ENCODE results near the gene TM2D3. TPM values are rescaled to one million over a fixed set of nuclear protein-coding genes. Genes with fewer than 3 reads are reported as not detected.

The TM2D3 gene

GRCh38 chr15:101597360-101597928, 54.7 kb downstream of the TM2D3 start:
- no peak overlapping the region for H3K4me2 ChIP-seq (ENCODE audit: low read length)
- no peaks in the 10 kb centered on the region for H3K9me3 ChIP-seq (replicated peaks; ENCODE audit: low read length)
- H3K4me3 ChIP-seq (ENCODE audit: low read length), result no peak overlapping the region
- H3K36me3 ChIP-seq (ENCODE audit: insufficient read depth, low read length), result no peaks in the 10 kb centered on the region
- H3K4me1 ChIP-seq (ENCODE audit: control insufficient read depth, insufficient read depth, low read length), result no peaks in the 10 kb centered on the region
- H3K9ac ChIP-seq (ENCODE audit: low read depth, low read length), result no peak overlapping the region
- H3K27me3 ChIP-seq (ENCODE audit: control insufficient read depth, insufficient read depth, low read length), result peaks cover 17% of the 10 kb centered on the region

GRCh38 chr15:101596633-101597032, 55.5 kb downstream of the TM2D3 start:
- peaks cover 17% of the 10 kb centered on the region for H3K27me3 ChIP-seq (ENCODE audit: control insufficient read depth, insufficient read depth, low read length)
- no peak overlapping the region for H3K9ac ChIP-seq (ENCODE audit: low read depth, low read length)
- H3K4me1 ChIP-seq (ENCODE audit: control insufficient read depth, insufficient read depth, low read length), result no peaks in the 10 kb centered on the region
- H3K36me3 ChIP-seq (ENCODE audit: insufficient read depth, low read length), result no peaks in the 10 kb centered on the region
- H3K4me2 ChIP-seq (ENCODE audit: low read length), result no peak overlapping the region
- no peaks in the 10 kb centered on the region for H3K9me3 ChIP-seq (replicated peaks; ENCODE audit: low read length)
- H3K4me3 ChIP-seq (ENCODE audit: low read length), result no peak overlapping the region

Small RNA genes within 50 kb of the gene (small RNA-seq; reads per million reads assigned to genes)
- gene RNU6-807P, result not detected
